Activated T-helper 1 cell treated with anti-CD3 and anti-CD28 coated beads, Interleukin-12 subunit alpha, Interleukin-12 subunit beta, Interleukin-2, Interleukin-4 antibody, amounts not matched to agents 30 ng/mL and 10 ng/mL and 1 ng/mL, durations not matched to agents 14 hours and 24 hours and 36 hours (primary cell): Measurements from ENCODE around the gene MYO3B. TPM values are rescaled to one million over a fixed set of nuclear protein-coding genes. Genes with fewer than 3 reads are reported as not detected.
"Not testable (repeated sequence)": the region's sequence is repeated elsewhere in the genome, so short reads cannot be mapped to it uniquely, and the experiment has no call there.

Experiments used
- DNase-seq: peaks from one replicate; pipeline ENCODE4 v3.0.0; 2021; ENCODE audit warnings: low spot score
- H3K27ac Mint-ChIP-seq: one replicate; pipeline ENCODE4 v1.8.0; 2021; ENCODE audit warnings: mild to moderate bottlenecking, mixed read lengths
- H3K27me3 Mint-ChIP-seq: one replicate; pipeline ENCODE4 v1.8.0; 2022; ENCODE audit warnings: mild to moderate bottlenecking, moderate library complexity, mixed read lengths; ENCODE audit not compliant: insufficient read depth
- H3K36me3 Mint-ChIP-seq: one replicate; pipeline ENCODE4 v1.8.0; 2021; ENCODE audit warnings: low read depth, mixed read lengths
- H3K4me1 Mint-ChIP-seq: one replicate; pipeline ENCODE4 v1.8.0; 2021; ENCODE audit warnings: low read depth, mixed read lengths
- H3K4me3 Mint-ChIP-seq: one replicate; pipeline ENCODE4 v1.8.0; 2021; ENCODE audit warnings: mild to moderate bottlenecking, moderate library complexity, mixed read lengths
- H3K9me3 Mint-ChIP-seq: one replicate; pipeline ENCODE4 v1.8.0; 2021; ENCODE audit warnings: mixed read lengths
- intact Hi-C: fragments of 100-400 bp; cut with micrococcal nuclease; formaldehyde crosslinking; loops from one replicate; pipeline ENCODE4 v1.15.1; 2024
- total RNA-seq: library from RNA; stranded (reverse); gene quantifications from 2 replicates; pipeline ENCODE4 v1.2.3, GENCODE V29; 2022

Gene MYO3B
- total RNA-seq, 1 donor from 2014 or later, result 0.57 TPM

DNA sequence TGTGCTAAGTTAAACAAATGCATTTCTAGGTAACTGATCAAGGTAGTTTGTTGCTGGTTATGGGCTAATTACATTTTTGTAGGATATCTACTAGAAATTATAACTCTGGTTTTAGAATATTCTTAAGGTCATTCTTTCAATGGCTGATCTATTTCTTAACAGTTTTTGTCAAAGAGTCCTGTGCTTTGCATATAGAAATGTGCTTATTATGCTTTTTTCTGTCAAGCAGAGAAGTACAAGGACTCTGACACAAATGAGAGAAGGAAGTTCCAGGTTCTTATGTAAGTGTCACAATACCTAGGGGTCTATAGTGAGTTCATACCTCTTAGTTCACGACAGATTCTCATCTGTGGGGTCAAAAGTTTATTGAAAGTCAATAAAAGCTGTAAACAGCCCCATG is 88.4 kb downstream of the MYO3B start:
- no peaks in the 10 kb centered on the region for H3K4me1 Mint-ChIP-seq
- intact Hi-C loops, result no loop called here
- no peak overlapping the region for H3K4me3 Mint-ChIP-seq
- H3K9me3 Mint-ChIP-seq, result no peaks in the 10 kb centered on the region
- DNase-seq, result no peak
- no peak overlapping the region for H3K27ac Mint-ChIP-seq
- no peaks in the 10 kb centered on the region for H3K36me3 Mint-ChIP-seq
- H3K27me3 Mint-ChIP-seq, result peaks cover 15% of the 10 kb centered on the region

DNA sequence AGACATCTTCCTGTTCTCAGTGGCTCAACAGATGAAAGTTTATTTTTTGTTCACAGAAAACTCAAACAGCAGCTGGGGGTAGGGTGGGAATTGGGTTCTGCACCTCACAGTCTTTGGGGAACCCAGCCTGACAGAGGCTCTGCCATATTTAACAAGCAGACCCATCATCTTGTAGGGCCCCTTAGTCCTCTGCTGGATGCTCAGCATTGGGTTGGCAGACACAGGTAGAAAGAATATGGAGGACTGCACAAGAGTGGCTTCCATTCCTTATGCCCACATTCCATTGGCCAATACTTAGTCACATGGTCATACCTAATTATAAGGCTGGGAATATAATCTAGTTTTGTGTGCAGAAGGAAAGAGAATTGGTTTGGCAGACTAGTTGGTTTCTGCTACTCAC is 89.1 kb downstream of the MYO3B start:
- Mint-ChIP-seq H3K27me3 (peaks cover 15% of the 10 kb centered on the region), H3K27ac (no peak overlapping the region), H3K4me3 (no peak overlapping the region), H3K36me3 (no peaks in the 10 kb centered on the region), H3K9me3 (no peaks in the 10 kb centered on the region), H3K4me1 (no peaks in the 10 kb centered on the region)
- DNase-seq, result no peak
- intact Hi-C loops, result no loop called here

DNA sequence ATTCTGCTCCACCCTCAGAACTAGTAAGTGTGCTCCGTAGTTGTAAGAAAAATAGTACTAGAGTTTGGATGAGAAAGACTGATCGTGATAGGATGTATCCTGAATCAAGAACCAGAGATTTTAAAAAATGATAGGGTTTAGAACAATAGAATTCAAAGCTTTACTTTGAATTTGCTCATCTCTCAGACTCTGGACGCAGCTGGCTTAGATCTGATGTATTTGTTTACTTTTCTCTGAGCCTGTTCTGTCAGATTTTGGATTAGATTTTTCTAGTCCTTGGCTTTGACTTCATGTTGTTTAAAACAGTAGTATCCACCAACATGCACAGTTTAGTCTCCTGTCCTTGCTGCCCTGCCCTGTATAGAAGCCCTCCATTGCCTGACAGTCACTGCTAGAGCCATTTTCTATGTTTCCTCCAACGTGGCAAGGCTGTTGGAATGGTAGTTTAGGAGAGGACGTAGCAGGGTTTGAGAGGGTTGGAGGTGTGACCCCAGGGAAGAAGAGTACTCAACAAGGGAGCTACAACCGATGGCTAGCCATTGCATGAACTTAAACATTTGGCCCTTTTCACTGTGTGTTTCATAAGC is 92.4 kb downstream of the MYO3B start:
- Mint-ChIP-seq H3K36me3 (no peaks in the 10 kb centered on the region), H3K9me3 (no peaks in the 10 kb centered on the region), H3K27ac (no peak overlapping the region), H3K27me3 (peaks cover 13% of the 10 kb centered on the region), H3K4me1 (no peaks in the 10 kb centered on the region), H3K4me3 (no peak overlapping the region)
- no peak for DNase-seq
- intact Hi-C loops, result no loop called here

DNA sequence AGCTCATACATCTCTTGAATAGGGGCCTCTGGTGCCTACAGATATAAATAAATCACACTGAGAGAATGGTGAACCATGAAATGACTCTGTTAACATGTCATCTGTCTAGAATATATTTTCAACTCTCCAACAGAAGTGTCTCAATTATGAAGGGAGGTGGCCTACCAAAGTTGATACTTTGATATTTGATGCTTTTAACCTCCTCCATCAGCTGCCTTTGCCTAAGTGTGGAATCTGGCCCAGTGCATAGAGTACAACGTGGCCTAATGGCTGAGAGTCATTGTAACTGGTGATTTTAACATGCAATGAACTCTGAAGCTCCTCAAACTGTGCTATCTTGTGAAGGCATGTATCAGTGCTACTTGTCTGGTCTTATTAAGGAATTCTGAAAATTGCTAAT is 93.4 kb downstream of the MYO3B start:
- no peak overlapping the region for H3K4me3 Mint-ChIP-seq
- H3K27me3 Mint-ChIP-seq, result peaks cover 12% of the 10 kb centered on the region
- intact Hi-C loops, result no loop called here
- no peak for DNase-seq
- H3K36me3 Mint-ChIP-seq, result no peaks in the 10 kb centered on the region
- H3K9me3 Mint-ChIP-seq, result no peaks in the 10 kb centered on the region
- H3K4me1 Mint-ChIP-seq, result no peaks in the 10 kb centered on the region
- H3K27ac Mint-ChIP-seq, result no peak overlapping the region

DNA sequence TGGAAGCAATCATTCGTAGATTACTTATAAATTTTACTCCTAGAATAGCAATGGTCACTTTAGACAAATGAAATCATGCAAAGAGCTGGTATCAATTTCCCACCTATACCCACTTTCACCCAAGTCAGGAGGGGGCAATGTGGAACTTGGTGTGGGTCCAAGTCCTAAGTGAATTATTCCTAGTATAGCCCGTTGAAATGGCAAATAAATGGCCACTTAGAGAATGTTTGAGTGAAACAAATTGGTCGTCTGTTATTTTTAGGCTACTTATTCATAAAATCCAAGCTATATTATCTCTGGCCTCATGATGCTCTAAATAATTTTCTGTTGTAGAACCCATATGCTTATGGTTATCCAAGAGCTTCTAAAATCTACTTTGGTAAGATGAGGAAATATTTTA is 98.1 kb downstream of the MYO3B start:
- intact Hi-C loops, result no loop called here
- no peaks in the 10 kb centered on the region for H3K36me3 Mint-ChIP-seq
- no peaks in the 10 kb centered on the region for H3K9me3 Mint-ChIP-seq
- no peak overlapping the region for H3K27ac Mint-ChIP-seq
- DNase-seq, result no peak
- no peaks in the 10 kb centered on the region for H3K4me1 Mint-ChIP-seq
- H3K27me3 Mint-ChIP-seq, result peaks cover 17% of the 10 kb centered on the region
- no peak overlapping the region for H3K4me3 Mint-ChIP-seq

DNA sequence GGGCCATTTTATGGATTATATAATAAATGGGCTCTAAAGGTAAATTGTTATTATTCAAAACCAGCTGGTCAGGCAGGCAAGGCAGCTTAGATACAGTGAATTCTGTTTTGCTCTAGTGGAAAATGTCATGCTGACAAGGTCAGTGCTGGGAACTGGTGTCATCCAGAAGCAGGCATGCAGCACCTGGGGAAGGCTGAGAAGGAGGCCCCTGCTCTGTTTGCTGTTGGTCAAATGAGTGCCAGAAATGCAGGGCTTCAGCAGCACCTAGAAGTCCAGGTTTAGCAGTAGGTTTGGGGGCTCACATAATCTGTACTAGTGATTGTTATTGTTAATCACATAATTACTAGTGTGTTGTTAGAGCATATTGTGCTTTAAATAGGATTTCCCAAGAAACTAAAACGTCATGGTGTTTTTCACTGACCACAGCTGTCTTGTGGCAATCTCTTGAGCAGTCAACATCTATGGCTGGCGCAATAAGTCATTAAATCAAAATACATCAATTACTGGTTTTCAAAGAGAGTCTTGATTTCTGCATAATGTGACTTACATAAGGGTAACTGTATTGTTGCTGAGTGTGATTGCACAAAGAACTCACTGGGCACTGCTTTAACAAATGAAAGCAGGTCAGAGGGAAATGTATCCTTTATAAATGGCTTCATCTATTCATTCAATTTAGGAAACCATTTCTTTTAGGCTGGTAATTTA is 99.1 kb downstream of the MYO3B start:
- Mint-ChIP-seq H3K4me1 (no peaks in the 10 kb centered on the region), H3K4me3 (no peak overlapping the region), H3K9me3 (no peaks in the 10 kb centered on the region), H3K27ac (no peak overlapping the region), H3K36me3 (no peaks in the 10 kb centered on the region), H3K27me3 (peaks cover 28% of the 10 kb centered on the region)
- intact Hi-C loops, result no loop called here
- DNase-seq, result no peak

DNA sequence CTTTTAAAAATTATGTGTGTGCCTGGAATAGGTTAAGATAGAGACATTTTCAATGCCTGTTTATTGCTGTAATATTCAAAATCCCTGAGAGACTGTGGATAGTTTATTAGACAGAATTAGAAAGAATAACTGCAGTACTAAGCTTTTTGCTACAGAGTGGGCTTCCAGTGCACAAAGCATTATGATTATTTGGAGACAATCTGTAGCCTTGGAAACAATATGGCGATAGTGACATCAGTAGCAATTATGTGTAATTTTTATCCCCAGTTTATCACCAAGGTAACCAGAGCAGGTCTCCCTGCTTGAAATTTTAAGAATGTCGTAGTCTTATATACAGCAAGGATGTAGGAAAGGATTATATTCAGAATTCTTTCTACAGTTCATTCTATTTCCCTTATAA is 100.0 kb downstream of the MYO3B start:
- intact Hi-C loops, result no loop called here
- Mint-ChIP-seq H3K27ac (no peak overlapping the region), H3K9me3 (no peaks in the 10 kb centered on the region), H3K27me3 (peaks cover 27% of the 10 kb centered on the region), H3K4me1 (no peaks in the 10 kb centered on the region), H3K36me3 (no peaks in the 10 kb centered on the region), H3K4me3 (no peak overlapping the region)
- DNase-seq, result no peak

DNA sequence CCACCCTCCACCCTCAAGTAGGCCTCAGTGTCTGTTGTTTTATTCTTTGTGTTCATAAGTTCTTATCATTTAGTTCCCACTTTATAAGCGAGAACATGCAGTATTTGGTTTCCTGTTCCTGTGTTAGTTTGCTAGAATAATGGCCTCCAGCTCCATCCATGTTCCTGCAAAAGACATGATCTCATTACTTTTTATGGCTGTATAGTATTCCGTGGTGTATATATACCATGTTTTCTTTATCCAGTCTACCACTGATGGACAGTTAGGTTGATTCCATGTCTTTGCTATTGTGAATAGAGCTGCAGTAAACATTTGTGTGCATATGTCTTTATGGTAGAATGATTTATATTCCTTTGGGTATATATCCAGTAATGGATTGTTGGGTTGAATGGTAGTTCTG is 101.7 kb downstream of the MYO3B start:
- H3K4me3 Mint-ChIP-seq, H3K9me3 Mint-ChIP-seq, H3K36me3 Mint-ChIP-seq, H3K27ac Mint-ChIP-seq, DNase-seq, H3K4me1 Mint-ChIP-seq, intact Hi-C loops: not testable (repeated sequence)
- H3K27me3 Mint-ChIP-seq, result peaks cover 36% of the 10 kb centered on the region

DNA sequence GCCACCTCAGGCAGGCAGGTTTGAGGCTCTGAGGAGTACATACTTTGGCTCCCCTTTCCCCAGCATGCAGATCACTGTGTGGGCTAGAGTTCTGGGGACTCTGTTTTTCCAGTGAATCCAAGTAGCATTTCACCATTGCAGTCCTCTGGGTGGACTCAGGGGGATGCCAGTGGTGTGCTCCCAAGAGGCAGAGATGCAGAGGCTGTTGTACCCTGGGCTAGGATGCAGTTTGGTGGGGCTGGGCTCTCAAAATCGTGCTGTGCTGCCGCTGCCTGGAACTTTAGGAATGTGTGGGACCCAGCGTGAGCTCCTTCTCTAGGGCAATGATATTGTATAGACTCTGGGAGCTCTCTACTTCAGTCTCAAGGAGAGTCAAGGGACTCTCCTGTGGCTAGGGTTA is 104.9 kb downstream of the MYO3B start:
- H3K27me3 Mint-ChIP-seq, result peaks cover 36% of the 10 kb centered on the region
- intact Hi-C loops, result no loop called here
- H3K27ac Mint-ChIP-seq, result no peak overlapping the region
- no peaks in the 10 kb centered on the region for H3K36me3 Mint-ChIP-seq
- H3K9me3 Mint-ChIP-seq, result no peaks in the 10 kb centered on the region
- H3K4me1 Mint-ChIP-seq, result no peaks in the 10 kb centered on the region
- H3K4me3 Mint-ChIP-seq, result no peak overlapping the region
- DNase-seq, result no peak

DNA sequence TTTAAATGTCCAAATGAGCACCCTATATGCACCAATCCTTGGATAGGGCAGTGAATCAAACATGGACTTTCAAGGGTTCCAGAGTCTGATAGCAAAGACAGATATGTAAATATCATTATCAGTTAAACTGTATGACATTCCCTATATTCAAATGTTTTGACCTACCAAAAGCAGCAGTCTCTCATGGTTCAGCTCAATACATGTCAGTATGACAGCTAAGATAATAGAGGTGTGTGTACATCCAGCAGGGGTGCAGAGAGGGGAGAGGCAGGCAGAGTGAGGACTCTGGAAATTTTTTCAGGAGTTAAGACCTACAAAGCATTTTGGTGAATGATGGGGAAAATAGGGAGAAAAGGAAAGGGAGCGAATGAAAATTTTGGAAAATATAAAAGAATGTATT is 106.3 kb downstream of the MYO3B start:
- no peaks in the 10 kb centered on the region for H3K36me3 Mint-ChIP-seq
- peaks cover 33% of the 10 kb centered on the region for H3K27me3 Mint-ChIP-seq
- no peak overlapping the region for H3K4me3 Mint-ChIP-seq
- intact Hi-C loops, result no loop called here
- no peak overlapping the region for H3K27ac Mint-ChIP-seq
- DNase-seq, result no peak
- H3K4me1 Mint-ChIP-seq, result no peaks in the 10 kb centered on the region
- no peaks in the 10 kb centered on the region for H3K9me3 Mint-ChIP-seq

DNA sequence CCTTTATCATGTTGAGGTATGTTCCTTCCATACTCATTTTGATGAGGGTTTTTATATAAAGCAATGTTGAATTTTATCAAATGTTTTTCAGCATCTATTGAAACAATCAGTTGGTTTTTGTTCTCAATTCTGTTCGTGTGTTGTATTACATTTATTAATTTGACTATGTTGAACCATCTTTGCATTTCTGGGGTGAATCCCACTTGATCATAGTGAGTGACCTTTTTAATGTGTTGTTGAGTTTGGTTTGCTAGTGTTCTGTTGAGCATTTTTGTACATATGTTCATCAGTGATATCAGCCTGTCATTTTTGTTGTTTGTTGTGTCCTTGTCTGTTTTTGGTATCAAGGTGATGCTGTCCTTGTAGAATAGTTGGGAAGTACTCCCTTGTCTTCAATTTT is 110.9 kb downstream of the MYO3B start:
- Mint-ChIP-seq H3K9me3 (no peaks in the 10 kb centered on the region), H3K4me1 (no peaks in the 10 kb centered on the region), H3K27ac (no peak overlapping the region), H3K27me3 (peaks cover 16% of the 10 kb centered on the region), H3K4me3 (no peak overlapping the region), H3K36me3 (no peaks in the 10 kb centered on the region)
- intact Hi-C loops, result no loop called here
- DNase-seq, result no peak

DNA sequence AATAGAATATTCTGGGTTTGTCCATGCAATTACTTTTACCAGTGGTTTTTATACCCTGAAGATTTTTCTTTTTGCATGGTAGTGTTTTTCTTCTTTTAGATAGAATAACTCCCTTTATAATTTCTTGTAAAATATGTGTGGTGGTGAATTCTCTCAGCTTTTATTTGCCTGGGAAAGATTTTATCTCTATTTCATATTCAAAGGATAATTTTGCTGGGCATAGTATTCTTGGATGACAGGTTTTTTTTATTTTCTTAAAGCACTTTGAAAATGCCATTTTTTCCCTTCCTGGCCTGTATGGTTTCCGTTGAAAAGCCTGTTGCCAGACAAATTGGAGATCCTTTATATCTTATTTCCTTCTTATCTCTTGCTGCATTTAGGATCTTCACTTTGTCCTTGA is 113.5 kb downstream of the MYO3B start:
- H3K36me3 Mint-ChIP-seq, result no peaks in the 10 kb centered on the region
- intact Hi-C loops, result no loop called here
- no peaks in the 10 kb centered on the region for H3K4me1 Mint-ChIP-seq
- no peaks in the 10 kb centered on the region for H3K9me3 Mint-ChIP-seq
- peaks cover 16% of the 10 kb centered on the region for H3K27me3 Mint-ChIP-seq
- H3K4me3 Mint-ChIP-seq, result no peak overlapping the region
- H3K27ac Mint-ChIP-seq, result no peak overlapping the region
- DNase-seq, result no peak

DNA sequence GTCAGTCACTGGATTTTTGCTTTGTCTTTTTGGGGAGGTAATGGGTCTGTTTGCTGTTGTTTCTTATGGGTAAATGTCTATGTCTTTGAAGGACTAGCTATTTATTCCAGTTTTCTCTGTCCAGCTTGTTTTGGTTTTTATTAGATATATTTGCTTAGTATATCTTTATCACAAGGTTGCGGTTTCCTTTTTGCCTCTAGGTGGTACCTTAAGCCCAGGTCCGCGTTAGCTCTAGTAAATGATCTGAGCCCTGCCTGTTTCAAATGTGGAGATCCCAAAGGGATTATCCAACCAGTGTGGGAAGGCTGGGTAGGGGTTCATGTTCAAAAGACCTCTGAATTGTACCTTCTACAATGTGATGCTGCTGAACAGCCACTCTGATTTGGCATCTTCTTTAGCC is 114.5 kb downstream of the MYO3B start:
- no peak for DNase-seq
- no peak overlapping the region for H3K27ac Mint-ChIP-seq
- intact Hi-C loops, result no loop called here
- peaks cover 14% of the 10 kb centered on the region for H3K27me3 Mint-ChIP-seq
- H3K4me3 Mint-ChIP-seq, result no peak overlapping the region
- no peaks in the 10 kb centered on the region for H3K9me3 Mint-ChIP-seq
- H3K36me3 Mint-ChIP-seq, result no peaks in the 10 kb centered on the region
- H3K4me1 Mint-ChIP-seq, result no peaks in the 10 kb centered on the region

DNA sequence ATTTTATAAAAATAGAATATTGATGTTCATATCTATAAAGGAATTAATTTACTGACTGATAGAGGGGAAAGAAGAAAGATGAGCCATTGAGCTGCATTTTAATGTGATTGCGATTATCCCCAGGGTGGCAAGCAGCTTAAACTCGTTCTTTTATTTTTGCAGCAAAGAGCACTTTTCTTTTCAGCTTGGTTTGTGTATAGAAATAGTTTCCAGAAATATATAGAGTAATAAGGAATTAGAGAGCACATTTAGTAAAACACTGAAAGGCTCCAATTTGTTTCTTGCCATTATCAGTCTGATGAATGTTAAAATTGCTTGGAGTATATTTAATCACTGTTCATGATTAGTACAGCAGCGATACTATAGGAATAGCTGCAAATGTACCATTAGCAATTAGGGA is 119.5 kb downstream of the MYO3B start:
- intact Hi-C loops, result no loop called here
- Mint-ChIP-seq H3K4me3 (no peak overlapping the region), H3K36me3 (no peaks in the 10 kb centered on the region), H3K27me3 (peaks cover 13% of the 10 kb centered on the region), H3K9me3 (no peaks in the 10 kb centered on the region), H3K4me1 (no peaks in the 10 kb centered on the region), H3K27ac (no peak overlapping the region)
- no peak for DNase-seq
